Measurements from ENCODE around the gene SIGMAR1.

DNA sequence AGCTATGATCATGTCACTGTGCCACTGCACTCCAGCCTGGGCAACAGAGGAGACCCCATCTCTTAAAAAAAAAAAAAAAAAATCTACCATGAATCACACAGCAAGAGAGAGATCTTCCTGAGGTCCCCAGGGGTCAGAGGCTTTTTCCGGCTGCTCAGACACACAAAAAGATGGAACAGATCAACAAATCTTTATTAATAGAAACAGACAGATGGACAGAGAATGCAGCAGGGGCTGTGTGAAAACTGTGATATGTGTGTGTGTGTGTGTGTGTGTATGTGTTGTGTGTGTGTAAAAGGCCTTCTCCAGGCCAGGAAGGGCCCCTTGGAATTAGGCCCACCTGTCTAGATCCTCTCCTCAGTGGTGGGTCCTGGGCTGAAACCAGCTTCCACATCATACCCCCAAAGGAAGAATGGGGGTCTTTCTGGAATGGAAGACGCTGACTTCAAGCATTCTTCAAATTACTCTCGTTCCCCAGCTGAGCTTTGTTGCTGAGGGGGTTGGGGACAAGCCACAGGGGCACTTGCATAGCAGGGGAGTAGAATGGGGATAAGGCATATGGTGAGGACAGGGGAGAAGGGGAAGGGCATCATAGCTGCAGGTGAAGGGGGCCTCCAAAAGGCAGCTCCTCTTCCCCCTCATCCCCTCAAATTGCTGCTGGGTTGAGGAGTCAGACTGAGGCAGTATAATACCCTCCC, 2.9 kb downstream of the SIGMAR1 start:
- TF ChIP-seq RAD21 (IDR thresholded peaks at IDR 0.05) (no peak), JUND (IDR thresholded peaks at IDR 0.05) (no peak), YY1 (IDR thresholded peaks at IDR 0.05) (no peak), SP1 (IDR thresholded peaks at IDR 0.05) (no peak), RXRA (IDR thresholded peaks at IDR 0.05) (no peak)
- TF ChIP-seq, protein P1, sequence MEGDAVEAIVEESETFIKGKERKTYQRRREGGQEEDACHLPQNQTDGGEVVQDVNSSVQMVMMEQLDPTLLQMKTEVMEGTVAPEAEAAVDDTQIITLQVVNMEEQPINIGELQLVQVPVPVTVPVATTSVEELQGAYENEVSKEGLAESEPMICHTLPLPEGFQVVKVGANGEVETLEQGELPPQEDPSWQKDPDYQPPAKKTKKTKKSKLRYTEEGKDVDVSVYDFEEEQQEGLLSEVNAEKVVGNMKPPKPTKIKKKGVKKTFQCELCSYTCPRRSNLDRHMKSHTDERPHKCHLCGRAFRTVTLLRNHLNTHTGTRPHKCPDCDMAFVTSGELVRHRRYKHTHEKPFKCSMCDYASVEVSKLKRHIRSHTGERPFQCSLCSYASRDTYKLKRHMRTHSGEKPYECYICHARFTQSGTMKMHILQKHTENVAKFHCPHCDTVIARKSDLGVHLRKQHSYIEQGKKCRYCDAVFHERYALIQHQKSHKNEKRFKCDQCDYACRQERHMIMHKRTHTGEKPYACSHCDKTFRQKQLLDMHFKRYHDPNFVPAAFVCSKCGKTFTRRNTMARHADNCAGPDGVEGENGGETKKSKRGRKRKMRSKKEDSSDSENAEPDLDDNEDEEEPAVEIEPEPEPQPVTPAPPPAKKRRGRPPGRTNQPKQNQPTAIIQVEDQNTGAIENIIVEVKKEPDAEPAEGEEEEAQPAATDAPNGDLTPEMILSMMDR (IDR thresholded peaks at IDR 0.05; ENCODE audit: low read depth, low read length, missing input control), result no peak
- TF ChIP-seq, protein P2, sequence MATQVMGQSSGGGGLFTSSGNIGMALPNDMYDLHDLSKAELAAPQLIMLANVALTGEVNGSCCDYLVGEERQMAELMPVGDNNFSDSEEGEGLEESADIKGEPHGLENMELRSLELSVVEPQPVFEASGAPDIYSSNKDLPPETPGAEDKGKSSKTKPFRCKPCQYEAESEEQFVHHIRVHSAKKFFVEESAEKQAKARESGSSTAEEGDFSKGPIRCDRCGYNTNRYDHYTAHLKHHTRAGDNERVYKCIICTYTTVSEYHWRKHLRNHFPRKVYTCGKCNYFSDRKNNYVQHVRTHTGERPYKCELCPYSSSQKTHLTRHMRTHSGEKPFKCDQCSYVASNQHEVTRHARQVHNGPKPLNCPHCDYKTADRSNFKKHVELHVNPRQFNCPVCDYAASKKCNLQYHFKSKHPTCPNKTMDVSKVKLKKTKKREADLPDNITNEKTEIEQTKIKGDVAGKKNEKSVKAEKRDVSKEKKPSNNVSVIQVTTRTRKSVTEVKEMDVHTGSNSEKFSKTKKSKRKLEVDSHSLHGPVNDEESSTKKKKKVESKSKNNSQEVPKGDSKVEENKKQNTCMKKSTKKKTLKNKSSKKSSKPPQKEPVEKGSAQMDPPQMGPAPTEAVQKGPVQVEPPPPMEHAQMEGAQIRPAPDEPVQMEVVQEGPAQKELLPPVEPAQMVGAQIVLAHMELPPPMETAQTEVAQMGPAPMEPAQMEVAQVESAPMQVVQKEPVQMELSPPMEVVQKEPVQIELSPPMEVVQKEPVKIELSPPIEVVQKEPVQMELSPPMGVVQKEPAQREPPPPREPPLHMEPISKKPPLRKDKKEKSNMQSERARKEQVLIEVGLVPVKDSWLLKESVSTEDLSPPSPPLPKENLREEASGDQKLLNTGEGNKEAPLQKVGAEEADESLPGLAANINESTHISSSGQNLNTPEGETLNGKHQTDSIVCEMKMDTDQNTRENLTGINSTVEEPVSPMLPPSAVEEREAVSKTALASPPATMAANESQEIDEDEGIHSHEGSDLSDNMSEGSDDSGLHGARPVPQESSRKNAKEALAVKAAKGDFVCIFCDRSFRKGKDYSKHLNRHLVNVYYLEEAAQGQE (IDR thresholded peaks at IDR 0.05), result no peak
- TF ChIP-seq, protein P3, sequence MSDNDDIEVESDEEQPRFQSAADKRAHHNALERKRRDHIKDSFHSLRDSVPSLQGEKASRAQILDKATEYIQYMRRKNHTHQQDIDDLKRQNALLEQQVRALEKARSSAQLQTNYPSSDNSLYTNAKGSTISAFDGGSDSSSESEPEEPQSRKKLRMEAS (IDR thresholded peaks at IDR 0.05), result no peak
- TF ChIP-seq, protein P4, sequence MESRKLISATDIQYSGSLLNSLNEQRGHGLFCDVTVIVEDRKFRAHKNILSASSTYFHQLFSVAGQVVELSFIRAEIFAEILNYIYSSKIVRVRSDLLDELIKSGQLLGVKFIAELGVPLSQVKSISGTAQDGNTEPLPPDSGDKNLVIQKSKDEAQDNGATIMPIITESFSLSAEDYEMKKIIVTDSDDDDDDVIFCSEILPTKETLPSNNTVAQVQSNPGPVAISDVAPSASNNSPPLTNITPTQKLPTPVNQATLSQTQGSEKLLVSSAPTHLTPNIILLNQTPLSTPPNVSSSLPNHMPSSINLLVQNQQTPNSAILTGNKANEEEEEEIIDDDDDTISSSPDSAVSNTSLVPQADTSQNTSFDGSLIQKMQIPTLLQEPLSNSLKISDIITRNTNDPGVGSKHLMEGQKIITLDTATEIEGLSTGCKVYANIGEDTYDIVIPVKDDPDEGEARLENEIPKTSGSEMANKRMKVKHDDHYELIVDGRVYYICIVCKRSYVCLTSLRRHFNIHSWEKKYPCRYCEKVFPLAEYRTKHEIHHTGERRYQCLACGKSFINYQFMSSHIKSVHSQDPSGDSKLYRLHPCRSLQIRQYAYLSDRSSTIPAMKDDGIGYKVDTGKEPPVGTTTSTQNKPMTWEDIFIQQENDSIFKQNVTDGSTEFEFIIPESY (IDR thresholded peaks at IDR 0.05), result no peak
- TF ChIP-seq, protein P5, sequence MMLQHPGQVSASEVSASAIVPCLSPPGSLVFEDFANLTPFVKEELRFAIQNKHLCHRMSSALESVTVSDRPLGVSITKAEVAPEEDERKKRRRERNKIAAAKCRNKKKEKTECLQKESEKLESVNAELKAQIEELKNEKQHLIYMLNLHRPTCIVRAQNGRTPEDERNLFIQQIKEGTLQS (IDR thresholded peaks at IDR 0.05), result no peak

Data from liver (tissue), 3 donors.